B cell (primary cell): ENCODE data around the gene SP7. TPM values are rescaled to one million over a fixed set of nuclear protein-coding genes. Genes with fewer than 3 reads are reported as not detected.
A peak's percentile ranks its signal among the peaks of the same experiment; 100 is the strongest.
"Not testable (repeated sequence)": the region's sequence is repeated elsewhere in the genome, so short reads cannot be mapped to it uniquely, and the experiment has no call there.

ENCODE experiments used
- ATAC-seq: fragments of 200-7000 bp; cut with Tn5 transposase; one replicate; pipeline ENCODE4 v1.10.0; 2021; ENCODE audit warnings: low read depth, mild to moderate bottlenecking, moderate number of reproducible peaks, moderate library complexity
- CTCF ChIA-PET: fragments of 350-600 bp; sonication (Branson Sonifier 250); formaldehyde crosslinking; loops from one replicate; lab custom pipeline; 2021; ENCODE audit warnings: antibody characterized with exemption, inconsistent platforms; lab: Charles Lee
- POLR2A ChIA-PET: fragments of 350-600 bp; sonication (Branson Sonifier 250); formaldehyde crosslinking; loops from one replicate; lab custom pipeline; 2021; ENCODE audit warnings: antibody characterized with exemption; lab: Charles Lee
- DNase-seq: peaks from one replicate; pipeline ENCODE4 v3.0.0; 2013
- H2AFZ ChIP-seq: 2 replicates; pipeline ENCODE4 v1.6.1; 2012; ENCODE audit warnings: mild to moderate bottlenecking, low read depth, low read length; ENCODE audit not compliant: insufficient read depth, poor library complexity, severe bottlenecking
- H3K27ac ChIP-seq, 2 donors: 1 replicate in 1 of 2; 2 replicates in 1 of 2; pipeline ENCODE4 v1.5.1; 2012 to 2013; ENCODE audit warnings: low read length in 2 of 2, mild to moderate bottlenecking in 2 of 2, moderate library complexity in 1 of 2
- H3K27me3 ChIP-seq, 4 experiments: fragments of 200-600 bp in 1 of 4; sonication (generic) in 1 of 4; replicated peaks in 1 of 4; 1 replicate in 2 of 4; 2 replicates in 2 of 4; pipeline versions ENCODE4 v1.6.1 to v1.7.0; 2013 to 2016; ENCODE audit warnings: low read length in 3 of 4, mild to moderate bottlenecking in 2 of 4, mixed read lengths in 1 of 4, moderate library complexity in 1 of 4; ENCODE audit not compliant: insufficient read depth in 4 of 4, control insufficient read depth in 3 of 4; ENCODE audit errors: control extremely low read depth in 1 of 4
- H3K36me3 ChIP-seq, 2 experiments: replicated peaks in 1 of 2; 1 replicate in 1 of 2; 2 replicates in 1 of 2; pipeline versions ENCODE4 v1.6.1 to v1.7.1; 2013; ENCODE audit warnings: low read length in 1 of 2; ENCODE audit not compliant: insufficient read depth in 2 of 2, control insufficient read depth in 1 of 2; ENCODE audit errors: control extremely low read depth in 1 of 2, extremely low read depth in 1 of 2
- H3K4me1 ChIP-seq, 2 donors: fragments of 200-600 bp in 1 of 2; sonication (generic) in 1 of 2; 1 replicate in 1 of 2; 2 replicates in 1 of 2; pipeline versions ENCODE4 v1.5.1 to v1.6.1; 2013 to 2017; ENCODE audit warnings: low read length in 2 of 2; ENCODE audit not compliant: control insufficient read depth in 2 of 2, insufficient read depth in 2 of 2
- H3K4me2 ChIP-seq: replicated peaks from 2 replicates; pipeline ENCODE3; 2012; ENCODE audit warnings: mild to moderate bottlenecking, low read depth, low read length; ENCODE audit not compliant: poor library complexity, severe bottlenecking
- H3K4me3 ChIP-seq, 5 experiments: fragments of 200-600 bp in 1 of 5; sonication (generic) in 1 of 5; 1 replicate in 3 of 5; 2 replicates in 2 of 5; pipeline versions ENCODE4 v1.5.1 to v1.7.0; 2011 to 2016; ENCODE audit warnings: low read length in 4 of 5, mild to moderate bottlenecking in 4 of 5, low read depth in 2 of 5, control low read depth in 1 of 5, moderate library complexity in 1 of 5; ENCODE audit not compliant: insufficient read depth in 1 of 5; ENCODE audit errors: control extremely low read depth in 1 of 5, extremely low read depth in 1 of 5
- H3K79me2 ChIP-seq: fragments of 200-600 bp; sonication (generic); one replicate; pipeline ENCODE4 v1.6.0; 2016; ENCODE audit warnings: low read length; ENCODE audit not compliant: control insufficient read depth, insufficient read depth
- H3K9ac ChIP-seq: fragments of 200-600 bp; sonication (generic); 2 replicates; pipeline ENCODE4 v1.6.1; 2017; ENCODE audit warnings: mild to moderate bottlenecking, low read length, moderate library complexity
- H3K9me3 ChIP-seq, 3 donors: one replicate each; pipeline versions ENCODE4 v1.6.1 to v1.7.1; 2013; ENCODE audit warnings: low read length in 2 of 3; ENCODE audit not compliant: control insufficient read depth in 2 of 3, insufficient read depth in 1 of 3; ENCODE audit errors: control extremely low read depth in 1 of 3
- H4K20me1 ChIP-seq: 2 replicates; pipeline ENCODE4 v1.6.0; 2012; ENCODE audit warnings: mild to moderate bottlenecking, low read length; ENCODE audit not compliant: insufficient read depth, control insufficient read depth, poor library complexity, severe bottlenecking
- H3K27ac Mint-ChIP-seq: one replicate; pipeline ENCODE4 v1.8.0; 2021; ENCODE audit warnings: mixed read lengths
- H3K27me3 Mint-ChIP-seq: one replicate; pipeline ENCODE4 v1.8.0; 2021; ENCODE audit warnings: mixed read lengths
- H3K4me1 Mint-ChIP-seq: one replicate; pipeline ENCODE4 v1.8.0; 2021; ENCODE audit warnings: mixed read lengths
- H3K4me3 Mint-ChIP-seq: one replicate; pipeline ENCODE4 v1.8.0; 2021; ENCODE audit warnings: mixed read lengths
- H3K9me3 Mint-ChIP-seq: one replicate; pipeline ENCODE4 v1.8.0; 2022; ENCODE audit warnings: mixed read lengths; ENCODE audit not compliant: insufficient read depth
- EZH2 ChIP-seq: IDR thresholded peaks from 2 replicates; pipeline ENCODE4 v1.6.1; 2012; ENCODE audit warnings: borderline replicate concordance, low read depth, mild to moderate bottlenecking, moderate library complexity, low read length; ENCODE audit not compliant: insufficient read depth, poor library complexity, severe bottlenecking
- WGBS: methylation state at CpG from one replicate; pipeline ENCODE4 v1.1.5; 2013; ENCODE audit warnings: missing lambda C conversion rate; ENCODE audit not compliant: insufficient coverage; 5-methylcytosine and 5-hydroxymethylcytosine counted together
- intact Hi-C: fragments of 100-400 bp; cut with micrococcal nuclease; formaldehyde crosslinking; loops from one replicate; pipeline ENCODE4 v1.10.0; 2022
- polyA plus RNA-seq: library from polyadenylated mRNA; depleted of rRNA; stranded (reverse); fragments of >200 nt; gene quantifications from 2 replicates; pipeline ENCODE4 v1.2.3, GENCODE V29; 2012
- total RNA-seq, 2 donors: library from RNA; stranded (reverse); fragments of 120-200 nt in 1 of 2; gene quantifications; 1 replicate in 1 of 2; 2 replicates in 1 of 2; pipeline versions ENCODE4 v1.2.3 to v1.2.4, GENCODE V29; 2013 to 2022
- TF ChIP-seq, protein P1 (sequence below): fragments of 200-600 bp; IDR thresholded peaks from one replicate; pipeline ENCODE4 v1.8.0; 2022; ENCODE audit warnings: antibody characterized with exemption, mild to moderate bottlenecking

Gene SP7
- total and polyA plus RNA-seq, 2 donors (not counting 1 experiment from before 2014, with no cell fraction given): 0.34 TPM; not detected in 1

DNA sequence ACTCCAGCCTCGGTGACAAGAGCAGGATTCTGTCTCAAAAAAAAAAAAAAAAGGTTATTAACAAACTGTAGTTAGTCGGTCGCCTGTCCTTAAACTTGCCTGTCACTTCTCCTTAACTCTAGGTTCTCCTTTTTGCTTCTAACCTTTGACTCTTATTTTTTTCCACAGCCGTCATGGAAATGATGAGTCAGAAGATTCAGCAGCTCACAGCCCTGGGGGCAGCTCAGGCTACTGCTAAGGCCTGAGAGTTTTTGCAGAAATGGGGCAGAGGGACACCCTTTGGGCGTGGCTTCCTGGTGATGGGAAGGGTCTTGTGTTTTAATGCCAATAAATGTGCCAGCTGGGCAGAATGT, 37.1 kb downstream of the SP7 start:
- ChIA-PET POLR2A (interaction anchor here (0.6 to 3.3 kb wide), 8 partner anchors 12 to 719 kb away, joined by 3 to 19 read pairs (median 6); partner anchors contain the start of genes AAAS, CSAD, ESPL1 and ZNF740), CTCF (interaction anchor here (0.7 to 24.0 kb wide), 13 partner anchors 9 to 1261 kb away, joined by 3 to 721 read pairs (median 4); partner anchors contain the start of genes AAAS, ESPL1 and ITGB7)
- no peak for DNase-seq
- TF ChIP-seq, protein P1, sequence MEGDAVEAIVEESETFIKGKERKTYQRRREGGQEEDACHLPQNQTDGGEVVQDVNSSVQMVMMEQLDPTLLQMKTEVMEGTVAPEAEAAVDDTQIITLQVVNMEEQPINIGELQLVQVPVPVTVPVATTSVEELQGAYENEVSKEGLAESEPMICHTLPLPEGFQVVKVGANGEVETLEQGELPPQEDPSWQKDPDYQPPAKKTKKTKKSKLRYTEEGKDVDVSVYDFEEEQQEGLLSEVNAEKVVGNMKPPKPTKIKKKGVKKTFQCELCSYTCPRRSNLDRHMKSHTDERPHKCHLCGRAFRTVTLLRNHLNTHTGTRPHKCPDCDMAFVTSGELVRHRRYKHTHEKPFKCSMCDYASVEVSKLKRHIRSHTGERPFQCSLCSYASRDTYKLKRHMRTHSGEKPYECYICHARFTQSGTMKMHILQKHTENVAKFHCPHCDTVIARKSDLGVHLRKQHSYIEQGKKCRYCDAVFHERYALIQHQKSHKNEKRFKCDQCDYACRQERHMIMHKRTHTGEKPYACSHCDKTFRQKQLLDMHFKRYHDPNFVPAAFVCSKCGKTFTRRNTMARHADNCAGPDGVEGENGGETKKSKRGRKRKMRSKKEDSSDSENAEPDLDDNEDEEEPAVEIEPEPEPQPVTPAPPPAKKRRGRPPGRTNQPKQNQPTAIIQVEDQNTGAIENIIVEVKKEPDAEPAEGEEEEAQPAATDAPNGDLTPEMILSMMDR: no peak
- TF ChIP-seq EZH2: no peak
- Histone ChIP-seq H3K4me2 (peak overlapping the region; percentile 91), H3K4me3 (peak overlapping the region in 4 of 5 experiments; percentile 75 to 94 (median 88)), H3K27ac (peak overlapping the region; percentile 65 to 74), H4K20me1 (peaks cover 35% of the 10 kb centered on the region), H3K36me3 (peaks cover 5 to 45% of the 10 kb centered on the region in 2 experiments), H3K79me2 (peaks cover 73% of the 10 kb centered on the region), H3K9me3 (no peaks in the 10 kb centered on the region), H3K27me3 (no peaks in the 10 kb centered on the region), H3K9ac (peak overlapping the region; percentile 93), H2AFZ (peak overlapping the region; percentile 86), H3K4me1 (peaks cover 31 to 51% of the 10 kb centered on the region in 2 donors)
- Mint-ChIP-seq H3K4me1 (peaks cover 70% of the 10 kb centered on the region), H3K4me3 (peak overlapping the region; percentile 100), H3K27ac (peak overlapping the region; percentile 99), H3K27me3 (no peaks in the 10 kb centered on the region), H3K9me3 (no peaks in the 10 kb centered on the region)
- peak; percentile 15 for ATAC-seq
- intact Hi-C loops: loop anchor here (1.0 to 5.0 kb wide), 5 partner anchors 22 to 328 kb away; partner anchors contain the start of genes AAAS, ATF7, CSAD and PCBP2
- 60% methylated on average over 1 of the region's 5 CpGs for WGBS

DNA sequence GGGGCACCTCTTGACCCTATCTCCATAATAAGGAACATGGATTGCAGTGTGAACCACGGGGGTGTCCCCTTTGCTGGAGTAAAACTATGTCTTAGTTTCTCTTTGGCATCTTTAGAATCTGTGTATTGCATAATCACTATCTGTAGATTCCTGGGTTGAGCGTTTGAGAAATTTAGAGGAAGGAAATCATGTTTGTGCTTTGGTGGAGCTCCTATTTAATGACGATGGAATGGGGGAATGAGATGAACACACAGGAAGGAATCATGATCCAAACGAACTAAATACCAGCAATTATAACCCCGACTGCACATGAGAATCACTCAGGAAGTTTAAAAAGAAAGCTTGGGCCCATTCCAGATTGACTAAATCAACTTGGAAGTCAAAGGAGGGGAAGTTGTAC, 38.0 kb downstream of the SP7 start:
- ChIA-PET CTCF (interaction anchor here (0.7 to 24.0 kb wide), 6 partner anchors 10 to 210 kb away, joined by 3 to 721 read pairs (median 12); partner anchors contain the start of genes AAAS and ITGB7), POLR2A (interaction anchor here (0.6 to 3.3 kb wide), 3 partner anchors 23 to 397 kb away, joined by 5 to 19 read pairs (median 10); partner anchors contain the start of gene AAAS)
- Histone ChIP-seq H4K20me1 (peaks cover 32% of the 10 kb centered on the region), H3K36me3 (peaks cover 5 to 41% of the 10 kb centered on the region in 2 experiments), H2AFZ (no peak overlapping the region), H3K9me3 (no peaks in the 10 kb centered on the region), H3K27ac (peak overlapping the region in 1 of 2 donors; percentile 17), H3K4me2 (no peak overlapping the region), H3K9ac (no peak overlapping the region), H3K27me3 (no peaks in the 10 kb centered on the region), H3K4me3 (no peak overlapping the region), H3K4me1 (peaks cover 31 to 51% of the 10 kb centered on the region in 2 donors), H3K79me2 (peaks cover 68% of the 10 kb centered on the region)
- H3K9me3 Mint-ChIP-seq: no peaks in the 10 kb centered on the region
- TF ChIP-seq, protein P1: no peak
- TF ChIP-seq EZH2: no peak
- H3K27me3 Mint-ChIP-seq: no peaks in the 10 kb centered on the region
- DNase-seq (no peak), ATAC-seq (no peak)
- intact Hi-C loops: loop anchor here (2.0 to 5.0 kb wide), 2 partner anchors 77 to 329 kb away; partner anchors contain the start of gene ATF7
- peak overlapping the region; percentile 68 for H3K4me3 Mint-ChIP-seq
- H3K4me1 Mint-ChIP-seq: peaks cover 70% of the 10 kb centered on the region
- peak overlapping the region; percentile 77 for H3K27ac Mint-ChIP-seq
- no CpG with 5 or more reads among the region's 5 CpGs for WGBS

DNA sequence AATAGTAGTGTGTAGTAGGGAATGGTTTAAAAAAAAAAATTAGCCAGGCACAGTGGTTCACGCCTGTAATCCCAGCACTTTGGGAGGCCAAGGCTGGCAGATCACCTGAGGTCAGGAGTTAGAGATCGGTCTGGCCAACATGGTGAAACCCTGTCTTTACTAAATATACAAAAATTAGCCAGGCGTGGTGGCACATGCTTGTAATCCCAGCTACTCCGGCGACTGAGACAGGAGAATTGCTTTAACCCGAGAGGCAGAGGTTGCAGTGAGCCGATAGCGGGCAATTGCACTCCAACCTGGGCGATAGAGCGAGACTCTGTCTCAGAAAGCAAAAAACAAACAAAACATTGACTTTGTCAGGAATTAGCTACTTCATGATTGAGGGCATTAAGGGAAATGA, 39.0 kb downstream of the SP7 start:
- peaks cover 5 to 30% of the 10 kb centered on the region in 2 experiments for H3K36me3 ChIP-seq

More for the DNA sequence above, 39.0 kb downstream of the SP7 start:
- not testable (repeated sequence) for DNase-seq, H3K9me3 ChIP-seq, H3K27me3 ChIP-seq, H3K9me3 Mint-ChIP-seq, H3K27ac ChIP-seq, ATAC-seq, H3K27me3 Mint-ChIP-seq, H2AFZ ChIP-seq, H3K4me3 ChIP-seq, H3K9ac ChIP-seq
- CTCF ChIA-PET: interaction anchor here (1.0 to 24.0 kb wide), 6 partner anchors 9 to 137 kb away, joined by 3 to 721 read pairs (median 9); partner anchors contain the start of genes AAAS, ESPL1 and ITGB7
- Mint-ChIP-seq H3K4me3 (peak overlapping the region; percentile 100), H3K4me1 (peaks cover 64% of the 10 kb centered on the region), H3K27ac (peak overlapping the region; percentile 71)
- WGBS: 99% methylated on average over 10 of the region's 10 CpGs
- Histone ChIP-seq H4K20me1 (peaks cover 24% of the 10 kb centered on the region), H3K4me2 (peak overlapping the region; percentile 67), H3K79me2 (peaks cover 59% of the 10 kb centered on the region), H3K4me1 (peaks cover 31 to 51% of the 10 kb centered on the region in 2 donors)
- intact Hi-C loops: loop anchor here (5.0 kb wide), 1 partner anchor 330 kb away; the partner anchor contains the start of gene ATF7
- POLR2A ChIA-PET: interaction anchor here (0.6 kb wide), 1 partner anchor 151 kb away, joined by 4 read pairs; no protein-coding TSS in a partner anchor
